OCI-M2 (cell line): ENCODE measurements around the gene PDGFA.
"Not testable (repeated sequence)": the region's sequence is repeated elsewhere in the genome, so short reads cannot be mapped to it uniquely, and the experiment has no call there.

Experiments
- DNase-seq: peaks from one replicate; lab custom pipeline; 2025; ENCODE audit not compliant: unreplicated experiment; lab: John Stamatoyannopoulos, UW

The PDGFA gene

GRCh38 chr7:552151-552867 is 32.7 kb upstream of the PDGFA start:
- DNase-seq = not testable (repeated sequence)

DNA sequence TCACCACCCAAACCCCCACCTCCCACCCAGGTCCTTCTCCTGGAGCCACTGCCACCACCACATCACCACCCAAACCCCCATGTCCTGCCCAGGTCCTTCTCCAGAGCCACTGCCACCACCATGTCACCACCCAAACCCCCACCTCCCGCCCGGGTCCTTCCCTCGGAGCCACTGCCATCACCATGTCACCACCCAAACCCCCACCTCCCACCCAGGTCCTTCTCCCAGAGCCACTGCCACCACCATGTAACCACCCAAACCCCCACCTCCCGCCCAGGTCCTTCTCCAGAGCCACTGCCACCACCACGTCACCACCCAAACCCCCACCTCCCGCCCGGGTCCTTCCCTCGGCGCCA is 31.9 kb upstream of the PDGFA start:
- DNase-seq = not testable (repeated sequence)

GRCh38 chr7:550881-551614 is 31.4 kb upstream of the PDGFA start:
- DNase-seq = no peak

DNA sequence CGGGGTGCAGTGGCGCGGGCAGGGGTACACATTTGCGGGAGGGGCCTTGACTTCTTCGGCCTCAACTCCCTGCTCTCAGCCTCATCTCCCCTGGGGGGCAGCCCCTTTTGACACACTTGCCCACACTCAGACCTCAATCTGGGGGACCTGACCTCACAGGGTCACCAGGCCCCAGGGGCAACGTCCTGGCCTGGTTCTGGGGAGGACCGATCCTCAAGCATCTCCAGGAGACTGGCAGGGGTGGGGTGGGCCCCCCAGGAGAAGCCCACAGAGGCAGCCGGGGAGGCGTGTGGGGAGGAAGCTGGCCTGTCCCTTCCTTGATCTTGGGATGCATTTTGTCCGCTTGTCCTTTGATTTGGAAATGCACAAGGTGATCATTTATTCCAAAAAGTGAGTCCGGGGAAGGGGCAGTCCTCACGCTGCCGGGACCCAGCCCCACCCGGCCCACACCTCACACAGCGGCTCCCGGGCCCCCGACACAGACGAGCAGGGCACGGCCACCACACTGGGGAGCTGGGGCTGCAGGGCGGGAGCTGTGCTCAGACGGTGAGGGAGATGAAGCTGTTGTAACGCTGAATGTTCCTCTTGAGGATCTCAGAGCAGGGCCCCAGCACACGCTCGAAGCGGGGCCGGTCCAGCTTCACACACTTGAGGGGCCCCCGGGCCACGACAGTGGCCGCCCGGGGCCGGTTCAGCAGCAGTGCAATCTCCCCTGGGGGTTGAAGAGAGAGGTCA is 30.4 kb upstream of the PDGFA start:
- DNase-seq = no peak

DNA sequence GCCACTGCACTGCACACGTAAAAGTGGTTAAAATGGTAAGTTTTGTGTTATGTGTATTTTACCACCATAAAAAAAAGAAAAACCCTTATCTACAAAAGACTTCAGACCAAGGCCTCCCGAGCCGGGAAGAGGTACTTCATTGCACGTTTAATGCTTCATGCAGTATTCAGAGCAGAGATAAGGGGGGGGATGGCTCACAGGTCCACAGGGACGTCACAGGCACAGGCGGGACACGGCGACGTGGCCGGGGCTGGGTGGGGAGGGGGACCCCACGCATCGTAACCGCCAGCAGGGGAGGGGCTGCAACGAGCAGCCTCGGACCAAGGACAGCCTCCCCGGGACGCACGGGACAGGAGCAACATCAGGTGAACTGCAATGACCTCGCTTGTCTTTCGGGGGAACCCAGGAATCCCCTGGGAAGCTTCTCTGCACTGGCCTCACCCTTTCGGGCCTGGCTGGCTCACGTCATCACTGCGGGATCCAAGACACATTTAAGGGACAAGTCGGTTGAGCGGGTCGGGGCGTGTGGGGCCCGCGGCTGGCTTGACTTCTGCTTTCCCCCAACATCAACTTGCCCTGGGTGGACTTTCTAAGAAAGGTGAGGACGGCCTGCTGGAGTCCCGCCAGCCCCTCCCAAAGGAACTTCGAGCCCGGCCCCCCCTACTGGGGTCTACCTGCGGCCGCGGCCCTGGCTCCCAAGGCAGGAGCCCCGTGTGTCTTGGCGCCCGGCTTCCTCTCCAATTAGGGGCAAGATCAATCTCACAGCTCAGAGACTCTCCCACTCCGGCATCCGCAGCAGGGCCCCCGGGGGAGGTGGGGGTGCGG is 29.6 kb upstream of the PDGFA start:
- DNase-seq = no peak

- DNase-seq = no peak
These were observed 28.8 kb upstream of the PDGFA start for GRCh38 chr7:548401-548800.

GRCh38 chr7:545470-545869 is 25.8 kb upstream of the PDGFA start:
- no peak for DNase-seq

DNA sequence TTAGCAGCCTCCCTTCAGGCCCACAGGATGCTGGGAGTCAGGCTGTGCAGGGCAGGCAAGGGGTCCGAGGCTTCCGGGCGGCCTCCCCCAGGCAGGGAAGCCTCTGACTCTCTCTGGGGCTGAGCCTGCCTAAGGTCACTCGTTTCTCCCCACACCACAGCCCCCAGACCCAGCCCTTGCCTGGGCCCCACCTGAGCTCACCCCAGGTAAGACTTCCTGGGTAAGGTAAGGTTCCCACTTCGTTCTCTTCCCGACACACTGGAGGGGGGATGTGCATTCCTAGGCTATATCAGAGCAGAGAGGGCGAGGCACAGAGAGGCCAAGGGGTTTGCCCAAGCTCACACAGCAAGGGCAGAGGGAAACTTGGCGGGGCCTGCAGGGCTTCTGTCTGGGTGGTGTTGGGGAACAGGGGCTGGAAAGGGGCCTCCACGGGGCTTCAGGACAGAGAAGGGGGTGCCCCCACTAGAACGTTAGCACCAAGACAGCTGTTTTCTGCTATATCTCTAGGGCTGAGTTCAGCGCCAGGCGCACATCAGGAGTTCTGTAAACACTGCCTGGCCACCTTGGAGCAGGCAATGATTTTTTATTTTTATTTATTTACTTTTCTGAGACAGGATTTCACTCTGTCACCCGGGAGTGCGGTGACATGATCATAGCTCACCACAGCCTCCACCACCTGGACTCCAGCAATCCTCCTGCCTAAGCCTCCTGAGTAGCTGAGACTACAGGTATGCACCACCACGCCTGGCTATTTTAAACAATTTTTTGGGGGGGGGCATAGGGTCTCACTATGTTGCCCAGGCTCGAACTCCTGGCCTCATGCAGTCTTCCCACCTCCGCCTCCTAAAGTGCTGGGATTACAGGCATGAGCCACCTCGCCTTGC is 24.9 kb upstream of the PDGFA start:
- DNase-seq = no peak

GRCh38 chr7:543501-544337 is 24.1 kb upstream of the PDGFA start:
- DNase-seq = no peak

DNA sequence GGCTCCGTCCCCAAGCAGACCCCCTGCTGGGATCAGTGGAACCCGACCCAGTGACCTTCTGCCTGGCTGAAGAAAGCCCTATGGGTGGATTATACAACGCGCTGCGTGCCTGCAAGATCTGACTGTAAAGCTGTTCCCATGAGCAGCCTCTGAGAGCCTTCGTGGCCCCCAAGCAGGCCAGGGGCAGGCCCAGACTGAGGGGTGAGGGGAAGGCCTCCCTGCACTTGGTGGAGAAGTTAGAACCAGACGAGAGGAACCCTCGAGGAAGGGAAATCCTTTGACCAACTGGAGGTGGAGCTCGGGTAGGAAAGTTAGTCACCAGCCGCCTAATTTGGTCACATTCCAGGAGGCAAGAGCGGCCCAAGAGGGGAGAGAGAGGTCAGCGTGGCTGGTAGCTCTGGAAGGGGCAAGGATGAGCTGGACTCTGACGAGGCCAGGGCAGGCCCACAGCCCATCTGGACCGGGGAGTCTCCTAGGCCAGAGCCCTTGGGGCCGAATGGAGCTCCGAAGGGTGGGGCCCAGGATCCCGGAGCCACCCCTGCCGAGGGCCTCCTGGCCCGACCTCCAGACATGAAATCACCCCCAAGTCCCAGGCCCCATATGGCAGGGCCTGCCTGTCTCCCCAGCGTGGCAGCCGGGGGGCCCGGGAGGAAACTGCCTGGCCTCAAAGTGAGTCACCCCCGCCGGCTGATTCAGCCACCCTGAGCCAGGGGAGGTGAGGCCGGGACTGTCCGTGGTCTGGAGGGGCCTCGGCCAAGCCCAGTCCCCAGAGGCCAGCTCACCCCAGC is 23.3 kb upstream of the PDGFA start:
- no peak for DNase-seq

GRCh38 chr7:542131-542712 is 22.6 kb upstream of the PDGFA start:
- no peak for DNase-seq

- no peak for DNase-seq
These were observed 22.0 kb upstream of the PDGFA start for GRCh38 chr7:541661-542060.

- no peak for DNase-seq
These were observed 21.4 kb upstream of the PDGFA start for GRCh38 chr7:540997-541396.

- DNase-seq = no peak
These were observed 20.9 kb upstream of the PDGFA start for GRCh38 chr7:540579-540978.

GRCh38 chr7:539731-540411 is 20.2 kb upstream of the PDGFA start:
- no peak for DNase-seq

- DNase-seq = no peak
These were observed 19.4 kb upstream of the PDGFA start for GRCh38 chr7:538764-539685.
